K562 (cell line): ENCODE data around the gene HSBP1L1. TPM values are rescaled to one million over a fixed set of nuclear protein-coding genes. Genes with fewer than 3 reads are reported as not detected.

Experiments
- ATAC-seq: fragments of 200-7000 bp; cut with Tn5 transposase; 3 replicates; pipeline ENCODE4 v1.9.1; 2020; ENCODE audit warnings: moderate library complexity
- BruUV-seq: library from RNA; stranded (reverse); fragments of 400-500 nt; replicated peaks from 2 replicates; lab custom pipeline; 2021; lab: Mats Ljungman, UMichigan
- CTCF ChIA-PET: fragments of 300-600 bp; formaldehyde crosslinking; extraction: SDS; loops from one replicate; lab custom pipeline; 2021; ENCODE audit warnings: low intra/inter-chr PET ratio; lab: Yijun Ruan, JAX
- POLR2A ChIA-PET: fragments of 300-600, 350-650 bp; sonication (Branson Sonifier 250); formaldehyde crosslinking; extraction: SDS; loops from one replicate; lab custom pipeline; 2021; ENCODE audit warnings: antibody characterized with exemption, inconsistent platforms; lab: Yijun Ruan, JAX
- DNase-seq, 4 experiments: peaks; one replicate each; pipeline versions ENCODE4 v3.0.0 to v3.0.0-alpha.2; 2011 to 2018; ENCODE audit warnings: low spot score in 3 of 4, mixed read lengths in 3 of 4; ENCODE audit errors: extremely low read depth in 1 of 4
- FAIRE-seq: peaks from 2 replicates; lab custom pipeline; 2011; peaks lifted over from hg19 to GRCh38; lab: Jason Lieb, UNC
- H2AFZ ChIP-seq: 2 replicates; pipeline ENCODE4 v1.6.0; 2011; ENCODE audit warnings: low read depth, low read length, control low read depth, inconsistent platforms
- H3K27ac ChIP-seq: fragments of 200-600 bp; 3 replicates; pipeline ENCODE4 v1.8.0; 2011; ENCODE audit warnings: low read depth, mild to moderate bottlenecking, control low read depth, inconsistent platforms, low read length, moderate library complexity, mixed read lengths; ENCODE audit errors: extremely low read depth
- H3K27me3 ChIP-seq, 2 experiments: fragments of 300-600 bp in 1 of 2; 2 replicates in 1 of 2; 3 replicates in 1 of 2; pipeline versions ENCODE4 v1.6.0 to v1.8.0; 2011; ENCODE audit warnings: inconsistent platforms in 2 of 2, low read length in 2 of 2, mild to moderate bottlenecking in 1 of 2, mixed read lengths in 1 of 2, moderate library complexity in 1 of 2; ENCODE audit not compliant: control insufficient read depth in 2 of 2, insufficient read depth in 2 of 2
- H3K36me3 ChIP-seq: fragments of 300-600 bp; 3 replicates; pipeline ENCODE4 v1.8.0; 2011; ENCODE audit warnings: mild to moderate bottlenecking, low read length, inconsistent platforms; ENCODE audit not compliant: control insufficient read depth, insufficient read depth
- H3K4me1 ChIP-seq, 2 experiments: fragments of 200-600 bp in 1 of 2; replicated peaks in 1 of 2; 2 replicates in 1 of 2; 3 replicates in 1 of 2; pipeline versions ENCODE4 v1.5.1 to v1.8.0; 2011; ENCODE audit warnings: inconsistent platforms in 2 of 2, low read length in 2 of 2, mild to moderate bottlenecking in 1 of 2, mixed read lengths in 1 of 2, moderate library complexity in 1 of 2; ENCODE audit not compliant: control insufficient read depth in 2 of 2, insufficient read depth in 2 of 2
- H3K4me2 ChIP-seq: 2 replicates; pipeline ENCODE4 v1.6.1; 2011; ENCODE audit warnings: low read length, control low read depth, inconsistent platforms, mixed read lengths; ENCODE audit not compliant: insufficient read depth
- H3K4me3 ChIP-seq: fragments of 200-600 bp; sonication (generic), shearing (Covaris generic); 2 replicates; pipeline ENCODE4 v1.5.1; 2016; ENCODE audit warnings: control low read depth, inconsistent platforms
- H3K79me2 ChIP-seq: fragments of 200-600 bp; 3 replicates; pipeline ENCODE4 v1.8.0; 2011; ENCODE audit warnings: low read length, inconsistent platforms; ENCODE audit not compliant: control insufficient read depth, insufficient read depth
- H3K9ac ChIP-seq, 2 experiments: 2 replicates each; pipeline versions ENCODE4 v1.6.0 to v1.6.1; 2011; ENCODE audit warnings: low read depth in 2 of 2, low read length in 2 of 2, control low read depth in 1 of 2, inconsistent platforms in 1 of 2, mild to moderate bottlenecking in 1 of 2, mixed read lengths in 1 of 2; ENCODE audit not compliant: insufficient read depth in 1 of 2
- H3K9me1 ChIP-seq: one replicate; pipeline ENCODE4 v1.6.0; 2011; ENCODE audit warnings: inconsistent platforms, mild to moderate bottlenecking, low read length, moderate library complexity; ENCODE audit not compliant: control insufficient read depth, insufficient read depth
- H3K9me3 ChIP-seq: replicated peaks from 2 replicates; pipeline ENCODE4 v1.5.1; 2011; ENCODE audit warnings: low read depth, low read length, inconsistent platforms; ENCODE audit not compliant: control insufficient read depth, insufficient read depth
- H4K20me1 ChIP-seq: replicated peaks from 2 replicates; pipeline ENCODE4 v1.6.1; 2011; ENCODE audit warnings: low read length, inconsistent platforms, mixed read lengths; ENCODE audit not compliant: control insufficient read depth, insufficient read depth
- ATF4 ChIP-seq: fragments of 450-650 bp; formaldehyde crosslinking; IDR thresholded peaks from 2 replicates; pipeline ENCODE4 v1.4.0; 2022; ENCODE audit warnings: mild to moderate bottlenecking, moderate library complexity
- CHCHD3 ChIP-seq: fragments of 250-450 bp; sonication (Bioruptor Pico); IDR thresholded peaks from 2 replicates; pipeline ENCODE4 v2.1.2; 2022; ENCODE audit warnings: mild to moderate bottlenecking
- CREB5 ChIP-seq: fragments of 250-450 bp; sonication (Bioruptor Pico); IDR thresholded peaks from 2 replicates; pipeline ENCODE4 v1.5.0; 2020; ENCODE audit warnings: mild to moderate bottlenecking
- HNRNPUL1 ChIP-seq: fragments of 200-400 bp; formaldehyde crosslinking; IDR thresholded peaks from 2 replicates; pipeline ENCODE4 v1.6.1; 2017; ENCODE audit warnings: low read length
- NRF1 ChIP-seq, 2 experiments: fragments of 450-650 bp; IDR thresholded peaks in 1 of 2; conservative IDR thresholded peaks in 1 of 2; 2 replicates each; pipeline ENCODE4 v1.6.1; 2014; ENCODE audit warnings: mild to moderate bottlenecking in 2 of 2
- TCFL5 ChIP-seq: fragments of 250-450 bp; sonication (Bioruptor Pico); conservative IDR thresholded peaks from 2 replicates; pipeline ENCODE4 v1.6.1; 2021; ENCODE audit warnings: mild to moderate bottlenecking, moderate library complexity, matching md5 sums
- TRIM25 ChIP-seq: fragments of 450-650 bp; IDR thresholded peaks from 2 replicates; pipeline ENCODE4 v1.7.0; 2016; ENCODE audit warnings: borderline replicate concordance
- ZNF146 ChIP-seq: IDR thresholded peaks from one replicate; pipeline ENCODE4 v1.6.1; 2018; ENCODE audit warnings: missing compliant biosample characterization; ENCODE audit not compliant: unreplicated experiment
- ZNF277 ChIP-seq: fragments of 250-450 bp; sonication (Bioruptor Pico); IDR thresholded peaks from 2 replicates; pipeline ENCODE4 v1.8.0; 2022; ENCODE audit warnings: inconsistent platforms, mild to moderate bottlenecking, moderate library complexity, borderline replicate concordance
- ZNF445 ChIP-seq: fragments of 250-450 bp; sonication (Bioruptor Pico); IDR thresholded peaks from 2 replicates; pipeline ENCODE4 v1.4.0; 2020; ENCODE audit warnings: low read depth, mild to moderate bottlenecking, moderate library complexity
- WGBS: fragments of 100-300 bp; shearing (Covaris generic); methylation state at CpG from one replicate; pipeline ENCODE4 v1.1.6; 2016; ENCODE audit warnings: low coverage, mixed read lengths; ENCODE audit not compliant: insufficient coverage; ENCODE audit errors: missing lambda C conversion rate; 5-methylcytosine and 5-hydroxymethylcytosine counted together
- in situ Hi-C: fragments of 300-500 bp; cut with MboI; formaldehyde crosslinking; loops from 4 replicates; pipeline ENCODE4 v1.15.0; 2018; ENCODE audit warnings: inconsistent platforms, mixed read lengths
- intact Hi-C: fragments of 100-400 bp; cut with micrococcal nuclease; formaldehyde crosslinking; loops from 2 replicates; pipeline ENCODE4 v1.14.2; 2022
- polyA plus RNA-seq, 8 experiments: library from polyadenylated mRNA; depleted of rRNA in 4 of 8; stranded (reverse) in 5 of 8; unstranded in 3 of 8; fragments of >200 nt; fragmentation: Nextera tagmentation in 2 of 8; fragmentation: Illumina TruSeq in 1 of 8; extraction: Ambion mirVana in 2 of 8; extraction: Trizol in 1 of 8; gene quantifications; 2 replicates each; pipeline versions ENCODE4 v1.2.1 to v1.2.3, GENCODE V29; 2011 to 2014; ENCODE audit warnings: inconsistent platforms in 1 of 8, missing spikeins in 1 of 8
- total RNA-seq, 7 experiments: library from RNA; depleted of rRNA in 6 of 7; stranded (reverse); fragments of >200 nt in 6 of 7; fragmentation: Illumina TruSeq in 2 of 7; extraction: Trizol in 2 of 7; gene quantifications; 2 replicates each; pipeline versions ENCODE4 v1.2.1 to v1.2.3, GENCODE V29; 2011 to 2021; ENCODE audit warnings: low replicate concordance in 1 of 7

HSBP1L1 gene
- total and polyA plus RNA-seq, 9 of the 15 experiments (the other 6 are each of a cell fraction or from before 2014, with no cell fraction given) = 0.24 to 0.36 TPM; not detected in 7

- no peak for TF ChIP-seq CREB5
- TF ChIP-seq HNRNPUL1 = no peak
- no peak for TF ChIP-seq ZNF445 (CRISPR knock-in tag)
- no peak for TF ChIP-seq ATF4 (CRISPR knock-in tag)
Measured at GRCh38 chr18:79970419-79971133, 6.1 kb downstream of the HSBP1L1 start (continued).

- no TSS peak for BruUV-seq
- H3K79me2 ChIP-seq = peaks cover 41% of the 10 kb centered on the region
- no peak for ATAC-seq
Measured at GRCh38 chr18:79971211-79971952, 6.9 kb downstream of the HSBP1L1 start.

More at GRCh38 chr18:79971211-79971952, 6.9 kb downstream of the HSBP1L1 start:
- Histone ChIP-seq H3K9me1 (no peaks in the 10 kb centered on the region), H3K4me3 (no peak overlapping the region), H4K20me1 (peaks cover 28% of the 10 kb centered on the region), H3K9ac (no peak overlapping the region), H3K9me3 (no peaks in the 10 kb centered on the region), H3K27ac (no peak overlapping the region), H2AFZ (no peak overlapping the region), H3K36me3 (peaks cover 67% of the 10 kb centered on the region), H3K4me1 (peaks cover 9 to 18% of the 10 kb centered on the region in 2 experiments; a peak in 4 of 5 replicates), H3K27me3 (no peaks in the 10 kb centered on the region), H3K4me2 (no peak overlapping the region)
- intact Hi-C loops = no loop called here
- in situ Hi-C loops = no loop called here
- no peak for DNase-seq
- WGBS = 92% methylated on average over 13 of the region's 17 CpGs
- TF ChIP-seq CHCHD3 (CRISPR knock-in tag) (no peak), ZNF146 (CRISPR knock-in tag) (no peak), TCFL5 (CRISPR knock-in tag) (no peak), TRIM25 (no peak), ZNF277 (CRISPR knock-in tag) (no peak), NRF1 (conservative IDR thresholded peaks at IDR 0.05 in 1 of 2, IDR thresholded peaks at IDR 0.05 in 1 of 2) (no peak)
- CTCF ChIA-PET = no interaction called here
- POLR2A ChIA-PET = no interaction called here
- FAIRE-seq = no peak
